ENCODE measurements around the gene UNC5B. TPM values are rescaled to one million over a fixed set of nuclear protein-coding genes. Genes with fewer than 3 reads are reported as not detected.

UNC5B gene
- total RNA-seq, 4 donors from 2014 or later, result 3.3 to 7.0 (median 5.9) TPM

- 86 to 93% methylated on average over 1 of the region's 1 CpG for WGBS, 2 donors
- no peak overlapping the region for H3K4me3 ChIP-seq
- H3K27ac ChIP-seq, result no peak overlapping the region
- H3K4me1 ChIP-seq, result no peaks in the 10 kb centered on the region
- TF ChIP-seq CTCF (IDR thresholded peaks at IDR 0.05), result no peak
- no peak for TF ChIP-seq POLR2A (IDR thresholded peaks at IDR 0.05)
- TF ChIP-seq EP300 (IDR thresholded peaks at IDR 0.05), result no peak
- peaks cover 0 to 20% (median 6%) of the 10 kb centered on the region in 4 donors for H3K9me3 ChIP-seq
- no peak for DNase-seq (ENCODE audit: low spot score in 2 of 2)
- no peaks in the 10 kb centered on the region for H3K27me3 ChIP-seq
- no peaks in the 10 kb centered on the region for H3K36me3 ChIP-seq
These were observed 10.1 kb upstream of the UNC5B start for GRCh38 chr10:71202314-71202713.

DNA sequence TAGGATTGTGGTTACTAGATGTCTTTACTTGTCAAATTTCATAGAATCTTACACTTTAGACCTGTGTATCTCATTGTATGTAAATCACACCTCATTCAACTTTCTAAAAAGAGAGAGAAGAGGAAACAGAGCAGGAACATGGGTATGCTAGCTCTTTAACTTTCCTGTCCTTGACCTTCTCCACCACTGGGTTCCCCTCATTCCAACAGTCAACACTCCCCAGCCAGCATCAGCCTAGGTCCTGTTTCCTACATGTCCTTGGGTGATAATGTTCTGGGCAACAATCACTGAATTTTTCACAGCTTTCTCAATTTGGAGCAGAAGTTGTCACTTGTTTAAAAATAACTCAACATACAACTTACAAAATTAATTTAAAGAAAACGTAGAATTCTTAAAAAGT is 9.2 kb upstream of the UNC5B start:
- no peak for TF ChIP-seq EP300 (IDR thresholded peaks at IDR 0.05)
- no peak for TF ChIP-seq POLR2A (IDR thresholded peaks at IDR 0.05)
- TF ChIP-seq CTCF (IDR thresholded peaks at IDR 0.05), result no peak
- no peak overlapping the region for H3K4me3 ChIP-seq
- DNase-seq (ENCODE audit: low spot score in 2 of 2), result no peak
- WGBS, 2 donors, result 80 to 90% methylated on average over 1 of the region's 1 CpG
- no peaks in the 10 kb centered on the region for H3K36me3 ChIP-seq
- no peak overlapping the region for H3K27ac ChIP-seq
- no peaks in the 10 kb centered on the region for H3K4me1 ChIP-seq
- peaks cover 0 to 12% (median 2%) of the 10 kb centered on the region in 4 donors for H3K9me3 ChIP-seq
- no peaks in the 10 kb centered on the region for H3K27me3 ChIP-seq

DNA sequence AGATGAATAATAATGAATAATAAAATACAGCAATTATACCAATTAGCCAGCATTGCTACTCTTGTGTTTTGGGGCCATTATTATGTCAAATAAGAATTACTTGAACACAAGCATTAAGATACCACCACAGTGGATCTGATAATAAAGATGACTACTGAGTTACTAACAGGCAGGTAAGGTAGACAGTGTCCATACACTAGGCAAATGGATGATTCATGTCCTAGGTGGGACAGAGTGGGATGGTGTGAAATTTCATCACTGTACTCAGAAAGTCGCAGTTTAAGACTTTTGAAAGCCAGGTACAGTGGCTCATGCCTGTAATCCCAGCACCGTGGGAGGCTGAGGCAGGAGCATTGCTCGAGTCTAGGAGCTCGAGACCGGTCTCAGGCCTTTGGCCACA is 8.7 kb upstream of the UNC5B start:
- Histone ChIP-seq H3K27ac (no peak overlapping the region), H3K4me3 (no peak overlapping the region), H3K9me3 (peaks cover 0 to 6% (median 0%) of the 10 kb centered on the region in 4 donors), H3K27me3 (no peaks in the 10 kb centered on the region), H3K4me1 (peaks cover 0 to 1% (median 0%) of the 10 kb centered on the region in 4 donors), H3K36me3 (no peaks in the 10 kb centered on the region)
- 90 to 93% methylated on average over 5 of the region's 5 CpGs for WGBS, 2 donors
- no peak for DNase-seq (ENCODE audit: low spot score in 2 of 2)
- TF ChIP-seq EP300 (IDR thresholded peaks at IDR 0.05) (no peak), CTCF (IDR thresholded peaks at IDR 0.05) (no peak), POLR2A (IDR thresholded peaks at IDR 0.05) (no peak)

DNA sequence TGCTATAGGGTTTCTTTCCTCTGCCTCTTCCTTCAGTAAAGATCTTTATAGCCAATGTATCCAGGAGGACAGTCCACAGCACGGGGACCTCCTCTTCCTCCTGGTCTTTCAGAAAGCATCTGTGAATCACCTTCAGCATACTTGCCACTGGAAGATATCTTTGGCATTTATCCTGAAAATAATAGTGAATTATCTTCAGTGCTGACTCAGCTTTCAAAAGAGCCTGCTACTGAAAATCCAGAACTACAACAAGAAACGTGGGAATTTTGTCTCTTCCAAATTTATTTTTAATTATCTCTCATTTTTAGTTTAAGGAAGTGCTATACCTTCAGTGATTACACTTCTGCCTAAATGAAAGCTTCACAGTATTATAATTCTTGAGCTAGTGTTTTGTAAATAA is 7.6 kb upstream of the UNC5B start:
- H3K4me1 ChIP-seq, result peaks cover 0 to 12% (median 0%) of the 10 kb centered on the region in 4 donors
- no peak overlapping the region for H3K4me3 ChIP-seq
- no peak overlapping the region for H3K27ac ChIP-seq
- DNase-seq (ENCODE audit: low spot score in 2 of 2), result no peak
- H3K27me3 ChIP-seq, result peaks cover 0 to 10% of the 10 kb centered on the region in 2 donors
- WGBS, 2 donors, result 19 to 31% methylated on average over 2 of the region's 2 CpGs
- H3K9me3 ChIP-seq, result no peaks in the 10 kb centered on the region
- TF ChIP-seq EP300 (IDR thresholded peaks at IDR 0.05) (no peak), CTCF (IDR thresholded peaks at IDR 0.05) (no peak), POLR2A (IDR thresholded peaks at IDR 0.05) (no peak)
- no peaks in the 10 kb centered on the region for H3K36me3 ChIP-seq

- peaks cover 0 to 13% (median 0%) of the 10 kb centered on the region in 4 donors for H3K4me1 ChIP-seq
- H3K4me3 ChIP-seq, result no peak overlapping the region
- 60 to 68% methylated on average over 4 of the region's 4 CpGs for WGBS, 2 donors
- TF ChIP-seq EP300 (IDR thresholded peaks at IDR 0.05) (no peak), CTCF (IDR thresholded peaks at IDR 0.05) (no peak), POLR2A (IDR thresholded peaks at IDR 0.05) (no peak)
- H3K27ac ChIP-seq, result no peak overlapping the region
- H3K36me3 ChIP-seq, result no peaks in the 10 kb centered on the region
- no peak for DNase-seq (ENCODE audit: low spot score in 2 of 2)
- peaks cover 0 to 17% of the 10 kb centered on the region in 2 donors for H3K27me3 ChIP-seq
- no peaks in the 10 kb centered on the region for H3K9me3 ChIP-seq
These were observed 6.9 kb upstream of the UNC5B start for GRCh38 chr10:71205468-71205867.

All from tibial nerve (tissue), 4 donors.